HG02678 (cell line): Measurements from ENCODE around the gene BMP6.
"Not testable (repeated sequence)": the region's sequence is repeated elsewhere in the genome, so short reads cannot be mapped to it uniquely, and the experiment has no call there.

Experiments
- ATAC-seq: cut with Tn5 transposase; IDR thresholded peaks from one replicate; pipeline ENCODE4 v1.9.1; 2021; ENCODE audit warnings: mild to moderate bottlenecking, moderate library complexity; ENCODE audit not compliant: unreplicated experiment

Gene BMP6

DNA sequence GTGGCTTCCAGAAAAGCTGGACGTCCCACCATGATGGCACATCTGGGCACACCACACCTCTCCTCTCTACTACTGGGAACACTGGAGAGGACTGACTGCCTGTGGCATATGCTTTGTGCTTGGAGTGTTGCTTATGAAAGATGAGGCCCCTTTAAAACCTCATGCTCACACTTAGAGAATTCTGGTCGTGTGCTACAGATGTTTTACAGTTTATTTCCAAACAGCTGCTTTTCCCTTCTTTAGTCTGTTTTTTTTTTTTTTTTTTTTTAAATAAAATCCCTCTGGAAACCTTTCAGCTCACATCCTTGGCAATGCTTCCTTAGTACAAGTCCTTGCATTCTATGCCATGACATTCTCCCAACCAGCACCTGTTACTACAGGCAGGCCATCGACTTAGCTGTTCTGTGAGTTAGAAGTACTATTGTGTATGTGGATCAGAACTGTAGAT is 60.3 kb downstream of the BMP6 start:
- no peak for ATAC-seq

DNA sequence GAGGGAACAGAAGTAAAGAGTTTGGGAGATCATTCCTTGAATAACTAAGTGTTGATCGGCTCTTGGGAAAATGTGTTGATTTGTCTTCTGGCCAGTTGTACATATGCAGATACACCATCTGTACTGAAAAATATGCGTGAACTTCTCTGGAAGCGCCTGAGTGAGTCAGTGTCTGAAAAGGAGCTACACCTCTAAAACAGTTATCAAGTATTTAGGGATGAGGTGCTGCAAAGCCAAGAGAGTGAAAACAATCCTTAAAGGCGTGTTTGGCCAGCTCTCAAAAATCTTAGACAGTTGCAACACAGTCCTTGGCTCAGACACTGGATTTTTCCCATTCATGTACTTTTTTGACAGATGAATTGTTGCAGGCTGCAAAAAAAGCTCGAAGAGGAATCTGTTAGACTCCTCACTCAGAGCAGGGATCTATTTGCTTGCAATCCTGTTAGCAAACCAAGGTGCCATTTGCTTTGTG is 61.3 kb downstream of the BMP6 start:
- no peak for ATAC-seq

DNA sequence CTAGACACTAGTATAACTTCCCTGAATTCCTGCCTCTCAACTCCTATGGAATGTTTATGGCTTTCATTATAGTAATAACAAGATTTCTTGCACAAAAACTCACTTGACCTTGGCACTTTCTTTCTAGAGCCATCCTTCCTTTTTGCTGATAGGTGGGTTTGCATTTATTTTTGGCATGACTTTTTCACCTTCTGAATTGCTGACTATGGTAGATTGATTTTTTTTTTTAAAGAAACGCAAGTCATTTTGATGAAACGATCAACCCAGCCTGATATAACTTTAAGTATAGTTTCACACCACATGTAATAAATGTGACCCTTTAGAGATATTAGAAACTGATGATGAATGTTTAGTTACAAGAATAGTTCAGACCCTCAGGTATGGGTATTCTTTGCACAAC is 61.8 kb downstream of the BMP6 start:
- ATAC-seq: no peak

DNA sequence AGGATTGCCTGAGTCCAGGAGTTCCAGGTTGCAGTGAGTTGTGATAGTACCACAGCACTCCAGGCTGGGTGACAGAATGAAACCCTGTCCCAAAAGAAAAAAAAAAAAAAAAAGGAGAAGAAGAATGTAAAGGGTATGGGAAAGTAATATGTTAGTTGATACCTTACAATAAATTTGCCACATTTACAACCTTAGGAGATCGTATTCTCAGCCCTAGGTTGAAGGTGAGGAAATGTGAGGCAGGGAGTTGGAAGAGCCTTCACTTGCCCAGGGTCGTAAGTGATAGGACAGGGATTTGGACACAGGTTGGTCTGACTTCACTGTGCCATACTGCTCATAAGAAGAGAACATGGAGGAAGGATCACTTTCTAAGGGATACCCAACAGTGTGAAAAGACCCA is 68.6 kb downstream of the BMP6 start:
- no peak for ATAC-seq

DNA sequence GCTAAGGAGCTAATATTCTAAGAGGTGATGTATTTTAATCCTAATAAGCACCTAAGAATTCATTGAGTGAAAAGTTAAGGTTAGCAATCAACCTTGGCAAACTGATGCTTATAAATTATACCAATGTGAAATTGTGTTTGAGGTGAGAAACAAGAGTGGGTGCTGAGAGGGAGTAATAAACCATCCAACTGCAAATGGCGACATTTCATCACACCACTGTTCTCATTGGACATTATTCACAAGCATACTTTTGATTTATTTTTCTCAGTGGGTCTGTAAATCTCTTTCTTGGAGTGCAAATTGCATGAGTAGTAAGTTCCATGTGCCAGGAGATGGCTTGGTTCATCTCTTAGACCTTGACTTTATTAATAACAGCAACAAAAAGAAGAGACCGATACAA is 71.5 kb downstream of the BMP6 start:
- ATAC-seq: no peak

DNA sequence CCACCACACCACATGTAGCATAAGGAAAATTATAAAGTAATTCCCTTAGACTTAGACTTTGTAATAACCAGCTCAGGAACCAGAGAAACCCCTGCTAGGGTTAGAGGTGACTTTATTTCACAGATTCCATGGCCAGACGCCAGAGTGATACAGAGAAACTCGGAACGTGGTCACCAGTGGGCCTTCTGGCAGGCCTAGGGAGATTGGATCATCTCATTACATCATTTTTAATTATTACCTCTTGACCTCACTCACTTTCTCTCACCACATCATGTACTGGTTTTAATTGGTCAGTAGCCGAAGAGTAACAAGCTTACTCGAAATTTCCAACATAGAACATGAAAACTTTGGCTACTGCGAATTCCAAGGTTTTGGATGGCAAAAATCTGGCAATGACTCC is 72.9 kb downstream of the BMP6 start:
- no peak for ATAC-seq

DNA sequence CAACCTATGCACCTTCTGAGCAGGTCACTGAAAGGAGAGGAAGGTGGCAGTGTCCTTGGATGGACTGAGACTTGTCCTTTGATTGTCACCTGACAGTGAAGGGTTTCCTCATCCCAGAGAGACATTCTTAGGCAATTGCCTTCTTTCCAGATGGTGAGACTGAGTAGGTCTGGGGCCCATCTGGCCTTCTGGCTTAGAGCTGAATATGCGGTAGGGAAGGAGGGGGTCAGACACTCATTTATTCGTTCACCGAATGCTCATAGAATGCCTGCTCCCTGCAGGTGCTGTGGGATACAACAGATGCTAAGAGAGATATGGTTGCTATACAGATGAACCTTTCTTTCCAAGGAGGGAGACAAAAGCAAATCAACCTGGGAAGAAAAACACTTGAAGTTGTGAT is 76.8 kb downstream of the BMP6 start:
- no peak for ATAC-seq

DNA sequence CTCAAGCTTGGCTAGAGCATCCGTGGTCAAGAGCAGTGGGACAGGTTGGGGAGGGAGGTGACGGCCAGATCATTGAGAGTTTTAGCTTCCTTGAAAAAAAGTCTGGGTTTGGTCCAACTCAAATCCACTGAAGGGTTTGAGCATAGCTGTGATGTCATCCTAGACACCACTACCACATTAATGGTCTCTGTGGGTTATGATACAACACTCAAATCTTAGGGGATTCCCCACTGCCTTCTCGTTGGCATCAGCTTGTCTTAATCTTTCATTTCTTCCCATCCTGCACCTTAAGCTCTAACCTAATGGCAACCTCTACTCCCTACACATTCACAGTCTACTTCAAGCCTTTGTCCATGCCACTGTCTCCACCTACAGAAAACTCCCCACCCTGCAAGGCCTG is 77.3 kb downstream of the BMP6 start:
- no peak for ATAC-seq

DNA sequence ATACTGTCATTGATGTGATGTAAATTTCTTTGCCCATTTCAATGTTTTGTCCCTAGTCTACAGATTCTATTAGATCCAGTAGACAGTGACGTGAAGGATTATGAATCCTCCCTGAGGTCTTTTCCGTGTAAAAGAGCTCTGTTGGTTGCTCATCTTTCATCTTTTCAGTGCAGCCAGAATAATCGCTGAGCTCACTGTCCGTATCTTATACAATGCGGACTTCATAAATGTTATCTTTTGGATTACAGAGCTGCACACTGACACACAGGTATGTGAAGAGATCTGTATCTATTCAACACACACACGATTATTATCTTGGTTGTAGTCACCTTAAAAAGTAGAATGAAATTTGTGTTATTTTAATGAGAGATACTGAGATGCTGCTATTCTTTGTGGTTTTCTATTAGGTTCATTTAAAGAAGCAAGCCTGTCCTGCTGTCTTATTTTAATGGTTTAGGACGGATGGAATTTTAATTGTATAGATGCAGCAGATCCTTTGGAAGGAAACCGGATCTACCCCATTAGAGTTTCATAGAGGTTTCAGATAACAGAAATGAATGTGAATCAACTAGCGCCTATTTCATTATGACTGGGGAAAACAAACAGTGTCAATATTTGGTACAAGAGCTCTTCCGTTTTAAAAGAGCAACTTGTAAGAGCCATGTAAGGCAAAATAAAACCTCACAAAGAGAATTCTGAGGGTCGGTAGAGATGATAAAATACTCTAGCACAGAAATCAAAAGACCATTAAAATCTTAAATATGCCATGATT is 79.4 kb downstream of the BMP6 start:
- ATAC-seq: no peak

DNA sequence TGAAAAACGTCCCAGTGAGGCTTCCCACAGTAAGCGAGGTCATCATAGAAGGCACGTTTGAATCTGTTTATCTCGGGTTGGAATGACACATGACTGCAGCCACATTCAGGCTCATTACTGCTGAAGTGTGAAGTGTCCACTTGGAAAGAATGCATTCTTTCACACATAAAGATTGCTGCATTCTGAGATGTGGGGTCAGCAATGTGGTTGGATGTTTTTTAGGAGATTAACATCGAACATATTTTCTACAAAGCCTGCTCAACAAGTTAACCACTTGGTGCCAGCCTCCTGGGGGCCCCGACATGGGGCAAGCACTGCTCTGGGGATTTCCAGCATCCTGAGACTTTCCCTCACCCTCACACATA is 79.9 kb downstream of the BMP6 start:
- no peak for ATAC-seq

DNA sequence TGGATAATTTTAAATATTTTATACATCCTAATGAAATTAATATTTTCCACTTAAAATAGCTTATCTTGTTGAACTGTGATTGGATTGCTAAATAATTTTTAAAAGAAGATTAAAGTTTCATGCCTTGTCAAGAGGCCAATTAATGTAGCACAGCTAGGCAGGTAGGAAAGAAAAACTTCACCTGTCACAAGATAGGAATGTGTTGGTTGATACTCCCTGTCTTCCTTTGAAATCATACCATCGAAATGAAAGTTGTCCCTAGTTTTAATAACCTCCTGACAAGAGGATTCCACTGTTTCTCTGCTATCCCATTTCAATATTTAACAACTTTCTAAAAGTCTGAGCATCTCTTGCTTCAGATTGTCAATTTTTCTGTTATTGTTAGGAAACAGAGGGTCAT is 80.8 kb downstream of the BMP6 start:
- ATAC-seq: no peak

DNA sequence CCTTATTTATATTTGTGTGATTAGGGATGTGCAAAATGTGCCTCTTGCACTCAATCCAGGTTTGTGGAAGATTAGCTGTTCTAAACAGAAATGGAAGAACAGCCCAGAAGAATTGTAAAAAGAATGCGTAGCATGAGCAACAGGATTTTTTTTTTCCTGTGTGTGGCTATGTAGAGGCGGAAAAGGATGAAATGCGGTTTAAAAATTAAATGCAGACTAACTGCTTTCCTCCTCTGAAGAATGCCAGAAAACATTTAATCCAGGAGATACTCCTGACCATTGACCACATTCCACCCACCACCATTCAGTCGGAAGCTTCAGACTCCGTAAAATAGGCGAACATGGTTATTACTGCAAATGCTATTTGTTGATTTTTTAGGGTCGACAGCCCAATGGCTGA is 83.4 kb downstream of the BMP6 start:
- ATAC-seq: no peak

DNA sequence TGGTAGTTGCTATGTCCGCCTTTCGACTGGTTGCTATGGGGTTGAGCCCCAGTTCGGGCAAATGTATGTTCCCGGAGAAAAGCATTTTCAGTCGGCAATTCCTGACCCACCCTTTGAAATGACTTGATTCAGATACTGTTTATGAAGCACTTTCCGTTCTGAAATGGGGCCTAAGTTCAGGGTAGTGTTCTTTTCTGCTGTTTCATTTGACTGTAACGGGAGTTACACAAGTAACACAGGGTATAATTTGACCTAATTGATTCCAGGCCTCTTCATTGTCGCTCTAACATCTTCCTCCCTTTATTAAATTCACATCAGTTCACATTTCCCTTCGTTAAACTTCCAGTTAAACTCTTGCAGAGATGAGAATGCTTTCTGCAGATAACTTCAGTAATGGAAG is 85.5 kb downstream of the BMP6 start:
- ATAC-seq: no peak

DNA sequence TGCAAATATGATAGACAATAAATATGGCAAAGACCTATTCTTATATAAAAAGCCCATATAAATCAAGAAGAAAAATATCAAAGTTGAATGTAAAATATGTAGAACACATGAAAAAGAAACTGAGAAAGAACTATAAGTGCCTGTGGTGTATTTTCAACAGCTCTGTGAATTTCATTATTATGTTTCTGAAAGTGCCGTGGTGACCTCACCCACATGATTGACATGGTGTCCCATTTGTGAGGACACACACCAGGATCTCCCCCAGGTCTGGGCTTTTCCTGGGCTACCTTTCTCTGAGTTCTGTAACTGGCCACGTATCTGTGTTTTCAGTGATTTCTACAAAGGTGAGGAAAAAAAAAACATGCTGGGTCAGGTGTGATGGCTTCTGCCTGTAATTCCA is 86.7 kb downstream of the BMP6 start:
- ATAC-seq: no peak

DNA sequence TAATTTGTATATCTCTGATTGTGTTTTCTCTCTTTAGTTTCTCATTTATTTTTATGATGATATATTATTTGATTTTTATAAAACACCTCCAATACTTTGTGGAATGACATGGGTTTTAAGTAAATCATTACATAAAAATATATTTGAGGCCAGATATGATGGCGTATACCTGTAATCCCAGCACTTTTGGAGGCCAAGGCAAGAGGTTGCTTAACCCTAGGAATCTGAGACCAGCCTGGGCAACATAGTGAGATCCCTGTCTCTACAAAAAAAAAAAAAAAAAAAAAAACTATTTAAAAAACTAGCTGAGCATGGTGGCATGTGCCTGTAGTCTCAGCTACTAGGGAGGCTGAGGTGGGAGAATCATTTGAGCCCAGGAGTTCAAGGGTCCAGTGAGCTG is 87.3 kb downstream of the BMP6 start:
- no peak for ATAC-seq

DNA sequence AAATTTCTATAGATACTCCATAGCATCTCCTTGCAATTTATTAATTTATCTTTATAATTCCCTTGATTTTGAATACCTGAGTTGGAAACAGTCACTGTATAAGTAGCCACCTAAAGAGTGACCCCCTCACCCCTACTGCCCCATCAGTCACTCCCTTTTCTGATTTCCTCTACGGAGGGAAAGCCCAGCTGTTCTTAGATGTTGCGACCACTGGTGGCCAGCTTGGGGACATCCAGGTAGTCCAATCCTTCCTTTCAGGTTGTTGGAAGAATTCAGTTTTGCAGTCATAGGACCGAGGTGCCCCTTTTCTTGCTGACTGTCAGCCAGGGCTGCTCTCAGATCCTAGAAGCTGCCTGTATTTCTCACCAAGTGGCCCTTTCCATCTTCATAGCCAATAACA is 87.8 kb downstream of the BMP6 start:
- ATAC-seq: no peak

DNA sequence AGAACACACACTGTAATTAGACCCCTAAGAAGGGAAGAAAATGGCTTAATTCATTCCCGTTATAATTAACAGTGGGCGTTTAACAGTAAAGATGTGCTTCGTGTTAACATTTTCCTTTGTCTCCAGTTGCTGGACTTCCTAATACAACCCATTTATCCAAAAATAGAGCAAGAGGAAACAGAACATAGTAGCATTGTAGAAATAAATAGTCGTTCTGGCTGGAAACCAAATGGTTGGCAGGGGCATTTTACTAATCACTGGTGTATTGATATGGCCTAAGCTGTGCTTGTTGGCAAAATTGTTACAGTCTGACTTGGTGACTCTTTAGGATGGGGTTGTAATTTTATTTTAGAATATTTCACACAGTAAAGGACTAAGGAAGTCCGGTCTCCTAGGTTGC is 89.8 kb downstream of the BMP6 start:
- no peak for ATAC-seq

DNA sequence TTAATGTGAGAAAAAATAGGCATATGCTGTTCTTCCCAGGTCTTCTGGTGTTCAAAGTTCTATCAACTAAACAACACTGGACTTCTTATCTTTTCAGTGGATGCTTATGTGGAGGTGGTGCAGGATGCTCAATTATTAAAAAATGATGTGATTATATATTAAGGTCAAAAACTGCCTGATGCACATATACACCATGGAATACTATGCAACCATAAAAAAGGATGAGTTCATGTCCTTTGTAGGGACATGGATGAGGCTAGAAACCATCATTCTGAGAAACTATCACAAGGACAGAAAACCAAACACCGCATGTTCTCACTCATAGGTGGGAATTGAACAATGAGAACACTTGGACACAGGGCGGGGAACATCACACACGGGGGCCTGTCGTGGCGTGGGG is 91.3 kb downstream of the BMP6 start:
- ATAC-seq: not testable (repeated sequence)

DNA sequence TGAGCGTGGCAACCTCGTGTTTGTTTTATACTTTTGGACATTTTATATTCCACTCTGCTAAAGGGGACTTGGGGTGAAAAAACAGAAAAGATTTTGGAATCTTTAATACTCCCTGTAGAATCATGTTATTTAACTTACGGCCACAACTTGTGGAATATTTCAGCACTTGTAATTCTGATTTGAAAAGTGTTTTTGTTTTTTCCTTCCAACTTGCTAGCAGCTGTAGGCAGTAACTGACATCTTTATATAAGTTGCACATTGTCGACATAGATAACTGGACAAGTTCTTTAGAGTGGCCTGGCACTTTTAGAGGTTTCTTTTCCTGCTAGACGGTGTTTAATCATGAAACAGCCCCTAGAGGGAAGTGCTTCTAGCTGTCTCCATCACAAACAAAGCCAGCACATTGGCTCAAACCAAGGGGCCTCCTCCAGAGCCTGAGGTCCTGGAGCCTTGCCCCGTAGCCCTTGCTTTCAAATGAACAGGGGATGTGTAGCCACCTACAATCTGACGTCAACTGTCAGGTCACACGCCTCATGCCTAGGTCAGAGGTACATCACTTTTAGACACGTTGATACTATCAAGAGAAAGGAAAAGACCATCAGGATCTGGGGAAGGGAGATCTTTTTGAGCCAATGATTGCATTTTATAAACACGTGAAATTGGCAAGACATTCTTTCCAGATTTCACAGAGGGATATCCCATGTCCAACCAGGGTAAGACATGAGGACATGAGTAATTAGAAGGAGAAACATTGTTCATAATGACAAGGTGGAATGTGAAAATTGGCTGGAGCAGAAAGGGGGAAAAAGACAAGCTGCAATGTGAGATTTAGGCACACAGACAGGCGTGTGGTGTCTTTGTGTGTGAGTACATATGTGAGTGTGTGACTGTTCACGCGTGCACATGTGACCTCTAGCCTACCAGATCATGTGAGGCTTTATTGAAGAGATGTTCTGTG is 92.6 kb downstream of the BMP6 start:
- ATAC-seq: no peak

DNA sequence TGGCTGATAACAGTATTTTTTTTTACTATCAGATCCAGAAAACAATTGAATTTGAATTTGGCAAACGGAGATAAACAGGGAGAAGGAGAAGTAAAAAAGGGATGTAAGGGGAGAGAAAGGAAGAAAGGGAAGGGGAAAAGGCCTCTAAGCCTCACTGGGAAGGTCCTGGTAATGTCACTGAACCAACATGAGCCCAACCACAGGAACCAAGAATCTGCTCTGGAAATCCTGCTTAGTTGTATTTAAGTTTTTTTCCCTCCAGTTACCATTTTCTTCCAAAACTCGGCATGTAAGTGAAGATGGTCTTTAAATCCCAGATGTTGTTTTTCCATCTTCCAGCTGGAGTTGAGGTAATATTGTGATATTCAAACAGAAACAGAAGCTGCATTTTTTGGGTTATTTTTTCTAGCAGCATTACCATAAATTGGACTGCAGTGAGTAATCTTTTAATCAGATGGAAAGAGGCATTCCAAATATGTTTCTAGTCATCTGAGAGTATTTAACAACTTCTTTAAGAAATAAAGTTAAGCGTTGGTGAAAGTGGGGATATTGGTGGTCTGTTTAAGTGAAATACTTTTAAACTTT is 93.6 kb downstream of the BMP6 start:
- ATAC-seq: no peak

DNA sequence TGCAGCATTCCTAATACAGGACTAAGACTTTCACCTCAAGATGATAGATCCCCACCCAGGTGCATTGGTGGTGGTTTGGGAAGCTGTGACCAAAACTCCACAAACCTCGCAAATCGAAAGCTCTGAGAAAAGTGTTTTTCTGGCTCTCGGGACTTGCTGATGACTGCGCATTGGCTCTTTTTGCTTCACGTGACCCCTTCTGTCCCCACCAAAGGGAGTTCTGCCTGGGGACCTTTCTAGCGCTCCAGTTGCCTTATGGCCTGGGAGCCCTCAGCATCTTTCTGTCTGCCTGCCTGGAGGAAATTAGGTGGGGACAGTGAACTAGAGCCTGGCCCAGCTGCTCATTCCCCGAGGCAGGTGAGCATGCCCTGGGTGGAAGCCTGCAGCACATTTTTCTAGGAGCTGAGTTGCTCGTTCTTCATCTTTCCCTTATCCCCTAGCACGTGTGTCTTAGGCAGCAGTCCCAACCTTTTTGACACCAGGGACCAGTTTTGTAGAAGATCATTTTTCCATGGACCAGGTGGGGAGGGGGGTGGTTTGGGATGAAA is 94.5 kb downstream of the BMP6 start:
- ATAC-seq: no peak
